Tibial artery (tissue), 4 donors: Measurements from ENCODE around the gene TSPAN6.

Experiments used
- DNase-seq, 2 donors: peaks; one replicate each; pipeline ENCODE4 v3.0.0-alpha.2; 2019
- H3K27ac ChIP-seq, 2 donors: fragments of 200-600 bp; sonication (generic) in 1 of 2; 1 replicate in 1 of 2; 2 replicates in 1 of 2; pipeline ENCODE4 v1.5.1; 2018 to 2019; ENCODE audit warnings: mild to moderate bottlenecking in 1 of 2
- H3K27me3 ChIP-seq, 2 donors: fragments of 200-600 bp; sonication (generic) in 1 of 2; one replicate each; pipeline versions ENCODE4 v1.5.1 to v1.6.0; 2016 to 2019
- H3K36me3 ChIP-seq, 3 donors: fragments of 200-600 bp; sonication (generic) in 2 of 3; one replicate each; pipeline ENCODE4 v1.5.1; 2016 to 2019; ENCODE audit warnings: mild to moderate bottlenecking in 2 of 3
- H3K4me1 ChIP-seq, 4 donors: fragments of 200-600 bp; sonication (generic) in 2 of 4; 1 replicate in 3 of 4; 2 replicates in 1 of 4; pipeline ENCODE4 v1.5.1; 2016 to 2019
- H3K4me3 ChIP-seq, 2 donors: fragments of 200-600 bp; sonication (generic) in 1 of 2; 1 replicate in 1 of 2; 2 replicates in 1 of 2; pipeline ENCODE4 v1.5.1; 2018 to 2019; ENCODE audit warnings: mild to moderate bottlenecking in 2 of 2
- H3K9me3 ChIP-seq, 3 donors: fragments of 200-600 bp; sonication (generic) in 1 of 3; one replicate each; pipeline ENCODE4 v1.5.1; 2016 to 2019
- CTCF ChIP-seq, 2 experiments: fragments of 200-600 bp in 1 of 2; fragments of 450-650 bp in 1 of 2; IDR thresholded peaks; one replicate each; pipeline ENCODE4 v1.5.1; 2017 to 2019; ENCODE audit warnings: antibody characterized with exemption in 2 of 2, mild to moderate bottlenecking in 1 of 2, moderate library complexity in 1 of 2
- intact Hi-C: fragments of 100-400 bp; cut with DNase I; formaldehyde crosslinking; loops from one replicate; pipeline ENCODE4 v1.15.0; 2023; ENCODE audit warnings: low total_unique reads

Gene TSPAN6

DNA sequence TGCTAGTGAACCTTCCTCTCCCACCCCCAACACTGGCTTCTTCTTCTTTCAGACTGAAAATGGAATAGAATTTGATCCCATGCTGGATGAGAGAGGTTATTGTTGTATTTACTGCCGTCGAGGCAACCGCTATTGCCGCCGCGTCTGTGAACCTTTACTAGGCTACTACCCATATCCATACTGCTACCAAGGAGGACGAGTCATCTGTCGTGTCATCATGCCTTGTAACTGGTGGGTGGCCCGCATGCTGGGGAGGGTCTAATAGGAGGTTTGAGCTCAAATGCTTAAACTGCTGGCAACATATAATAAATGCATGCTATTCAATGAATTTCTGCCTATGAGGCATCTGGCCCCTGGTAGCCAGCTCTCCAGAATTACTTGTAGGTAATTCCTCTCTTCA lies 37.1 kb downstream of the TSPAN6 start:
- H3K27ac ChIP-seq: no peak overlapping the region
- no peak for TF ChIP-seq CTCF (IDR thresholded peaks at IDR 0.05)
- intact Hi-C loops: no loop called here
- no peaks in the 10 kb centered on the region for H3K9me3 ChIP-seq
- no peaks in the 10 kb centered on the region for H3K4me1 ChIP-seq
- H3K27me3 ChIP-seq: no peaks in the 10 kb centered on the region
- H3K36me3 ChIP-seq: no peaks in the 10 kb centered on the region
- DNase-seq: no peak
- H3K4me3 ChIP-seq: no peak overlapping the region

GRCh38 chrX:100596601-100597000 lies 40.0 kb downstream of the TSPAN6 start:
- Histone ChIP-seq H3K27me3 (no peaks in the 10 kb centered on the region), H3K36me3 (no peaks in the 10 kb centered on the region), H3K27ac (no peak overlapping the region), H3K9me3 (no peaks in the 10 kb centered on the region), H3K4me1 (no peaks in the 10 kb centered on the region), H3K4me3 (no peak overlapping the region)
- no peak for DNase-seq
- TF ChIP-seq CTCF (IDR thresholded peaks at IDR 0.05): no peak
- intact Hi-C loops: no loop called here

GRCh38 chrX:100593581-100593980 lies 43.0 kb downstream of the TSPAN6 start:
- Histone ChIP-seq H3K27me3 (no peaks in the 10 kb centered on the region), H3K36me3 (no peaks in the 10 kb centered on the region), H3K4me1 (no peaks in the 10 kb centered on the region), H3K27ac (no peak overlapping the region), H3K9me3 (no peaks in the 10 kb centered on the region), H3K4me3 (no peak overlapping the region)
- intact Hi-C loops: no loop called here
- no peak for DNase-seq
- no peak for TF ChIP-seq CTCF (IDR thresholded peaks at IDR 0.05)

DNA sequence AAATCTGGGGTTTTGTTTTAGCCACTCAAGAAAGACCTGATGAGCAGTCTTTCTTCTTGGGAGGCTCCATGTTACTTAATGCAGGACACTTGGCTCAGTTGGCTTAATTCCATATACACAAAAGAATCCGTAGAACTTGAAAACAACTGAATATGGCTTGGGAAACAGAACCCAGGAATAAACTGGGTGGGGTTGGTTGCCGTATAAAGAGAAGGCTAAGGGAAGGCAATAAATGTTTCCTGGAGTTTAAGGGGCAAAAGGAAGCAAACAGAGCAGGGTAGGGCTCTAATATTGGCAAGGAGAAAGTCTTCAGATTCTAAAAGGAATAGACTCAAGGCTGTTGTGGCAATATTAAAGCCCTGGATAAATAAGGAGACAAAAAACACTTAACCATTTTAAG lies 43.5 kb downstream of the TSPAN6 start:
- H3K27me3 ChIP-seq: no peaks in the 10 kb centered on the region

GRCh38 chrX:100591256-100592051 lies 45.2 kb downstream of the TSPAN6 start:
- Histone ChIP-seq H3K27me3 (no peaks in the 10 kb centered on the region), H3K4me3 (no peak overlapping the region), H3K9me3 (no peaks in the 10 kb centered on the region), H3K36me3 (no peaks in the 10 kb centered on the region), H3K4me1 (no peaks in the 10 kb centered on the region), H3K27ac (no peak overlapping the region)
- intact Hi-C loops: no loop called here
- no peak for TF ChIP-seq CTCF (IDR thresholded peaks at IDR 0.05)
- peak in 1 of 2 donors; percentile 20 for DNase-seq

More for the DNA sequence above, 43.5 kb downstream of the TSPAN6 start:
- no peak for DNase-seq
- TF ChIP-seq CTCF (IDR thresholded peaks at IDR 0.05): no peak
- intact Hi-C loops: no loop called here
- Histone ChIP-seq H3K4me1 (no peaks in the 10 kb centered on the region), H3K4me3 (no peak overlapping the region), H3K27ac (no peak overlapping the region), H3K36me3 (no peaks in the 10 kb centered on the region), H3K9me3 (no peaks in the 10 kb centered on the region)
